ENCODE measurements around the gene KATNBL1.
A peak's percentile ranks its signal among the peaks of the same experiment; 100 is the strongest.

The KATNBL1 gene

GRCh38 chr15:34209421-34210282, at the start of gene KATNBL1:
TSS of gene KATNBL1 (minus strand) at chr15:34210096. CDS start at chr15:34163676, 46,420 bp downstream.
- DNase-seq (ENCODE audit: low spot score): peak; percentile 75

GRCh38 chr15:34259566-34259965, 49.7 kb upstream of the KATNBL1 start:
- DNase-seq (ENCODE audit: low spot score): no peak

GRCh38 chr15:34258151-34258550, 48.3 kb upstream of the KATNBL1 start:
- DNase-seq (ENCODE audit: low spot score): no peak

GRCh38 chr15:34252545-34252944, 42.6 kb upstream of the KATNBL1 start:
- no peak for DNase-seq (ENCODE audit: low spot score)

GRCh38 chr15:34248190-34248589, 38.3 kb upstream of the KATNBL1 start:
- DNase-seq (ENCODE audit: low spot score): no peak

GRCh38 chr15:34246276-34246976, 36.5 kb upstream of the KATNBL1 start:
- DNase-seq (ENCODE audit: low spot score): no peak

GRCh38 chr15:34243226-34243625, 33.3 kb upstream of the KATNBL1 start:
- no peak for DNase-seq (ENCODE audit: low spot score)

GRCh38 chr15:34242331-34242710, 32.4 kb upstream of the KATNBL1 start:
- DNase-seq (ENCODE audit: low spot score): no peak

GRCh38 chr15:34241376-34242330, 31.8 kb upstream of the KATNBL1 start:
- peak; percentile 42 for DNase-seq (ENCODE audit: low spot score)

GRCh38 chr15:34240537-34240936, 30.6 kb upstream of the KATNBL1 start:
- no peak for DNase-seq (ENCODE audit: low spot score)

- peak; percentile 28 for DNase-seq (ENCODE audit: low spot score)
These were observed 29.4 kb upstream of the KATNBL1 start for GRCh38 chr15:34239151-34239808.

GRCh38 chr15:34233614-34234013, 23.7 kb upstream of the KATNBL1 start:
- DNase-seq (ENCODE audit: low spot score): no peak

- DNase-seq (ENCODE audit: low spot score): peak; percentile 9
These were observed 14.2 kb upstream of the KATNBL1 start for GRCh38 chr15:34223904-34224596.

GRCh38 chr15:34217587-34218225, 7.8 kb upstream of the KATNBL1 start:
- DNase-seq (ENCODE audit: low spot score): peak; percentile 45

- DNase-seq (ENCODE audit: low spot score): no peak
These were observed 6.8 kb upstream of the KATNBL1 start for GRCh38 chr15:34216527-34217270.

GRCh38 chr15:34214135-34214534, 4.2 kb upstream of the KATNBL1 start:
- DNase-seq (ENCODE audit: low spot score): no peak

- DNase-seq (ENCODE audit: low spot score): no peak
These were observed 3.8 kb upstream of the KATNBL1 start for GRCh38 chr15:34213690-34214089.

GRCh38 chr15:34206011-34206410, 3.9 kb downstream of the KATNBL1 start:
- DNase-seq (ENCODE audit: low spot score): no peak

- DNase-seq (ENCODE audit: low spot score): no peak
These were observed 6.0 kb downstream of the KATNBL1 start for GRCh38 chr15:34203936-34204335.

GRCh38 chr15:34203305-34203704, 6.6 kb downstream of the KATNBL1 start:
- no peak for DNase-seq (ENCODE audit: low spot score)
